DMS114 treated with DMSO at 0.1 percent for 48 hours (cell line): ENCODE data around the gene PRRT3.
"Not testable (repeated sequence)": the region's sequence is repeated elsewhere in the genome, so short reads cannot be mapped to it uniquely, and the experiment has no call there.

ENCODE experiments used
- DNase-seq: peaks from one replicate; lab custom pipeline; 2025; ENCODE audit not compliant: unreplicated experiment; lab: John Stamatoyannopoulos, UW

PRRT3 gene

GRCh38 chr3:9947025-9947995, 4.9 kb downstream of the PRRT3 start:
- DNase-seq = no peak

- DNase-seq = no peak
These were observed 5.8 kb downstream of the PRRT3 start for GRCh38 chr3:9946112-9947024.

- DNase-seq = no peak
These were observed 6.8 kb downstream of the PRRT3 start for GRCh38 chr3:9945358-9945757.

GRCh38 chr3:9944271-9944670, 7.9 kb downstream of the PRRT3 start:
- DNase-seq = no peak

GRCh38 chr3:9942934-9943690, 9.1 kb downstream of the PRRT3 start:
- DNase-seq = no peak

GRCh38 chr3:9942164-9942563, 10.0 kb downstream of the PRRT3 start:
- no peak for DNase-seq

- DNase-seq = no peak
These were observed 11.5 kb downstream of the PRRT3 start for GRCh38 chr3:9940746-9941145.

GRCh38 chr3:9939906-9940305, 12.3 kb downstream of the PRRT3 start:
- not testable (repeated sequence) for DNase-seq

GRCh38 chr3:9938966-9939365, 13.2 kb downstream of the PRRT3 start:
- DNase-seq = no peak

GRCh38 chr3:9937486-9938238, 14.5 kb downstream of the PRRT3 start:
- no peak for DNase-seq

GRCh38 chr3:9935966-9936510, 16.2 kb downstream of the PRRT3 start:
- no peak for DNase-seq

- DNase-seq = no peak
These were observed 17.2 kb downstream of the PRRT3 start for GRCh38 chr3:9934993-9935392.

- DNase-seq = no peak
These were observed 18.0 kb downstream of the PRRT3 start for GRCh38 chr3:9934235-9934621.

GRCh38 chr3:9933561-9934234, 18.5 kb downstream of the PRRT3 start, which contains the start of gene CRELD1:
Gene CRELD1, plus strand, starts transcription at chr3:9933834. Its CDS starts 605 bp downstream, at chr3:9934439.
- peak; percentile 79 for DNase-seq

- DNase-seq = peak; percentile 66
These were observed 19.2 kb downstream of the PRRT3 start for GRCh38 chr3:9932843-9933560.

GRCh38 chr3:9932535-9932842, 19.7 kb downstream of the PRRT3 start:
- DNase-seq = no peak

- no peak for DNase-seq
These were observed 21.3 kb downstream of the PRRT3 start for GRCh38 chr3:9930804-9931418.

GRCh38 chr3:9928158-9928557, 24.1 kb downstream of the PRRT3 start:
- DNase-seq = no peak
